ENCODE results near the gene SARM1. TPM values are rescaled to one million over a fixed set of nuclear protein-coding genes. Genes with fewer than 3 reads are reported as not detected.
"Not testable (repeated sequence)": the region's sequence is repeated elsewhere in the genome, so short reads cannot be mapped to it uniquely, and the experiment has no call there.

SARM1 gene
- polyA plus RNA-seq (2013, experiment 1 of 2; ENCODE audit: insufficient read length) = 19.1 TPM
- 18.5 TPM for polyA plus RNA-seq (2013, experiment 2 of 2; ENCODE audit: insufficient read length)

DNA sequence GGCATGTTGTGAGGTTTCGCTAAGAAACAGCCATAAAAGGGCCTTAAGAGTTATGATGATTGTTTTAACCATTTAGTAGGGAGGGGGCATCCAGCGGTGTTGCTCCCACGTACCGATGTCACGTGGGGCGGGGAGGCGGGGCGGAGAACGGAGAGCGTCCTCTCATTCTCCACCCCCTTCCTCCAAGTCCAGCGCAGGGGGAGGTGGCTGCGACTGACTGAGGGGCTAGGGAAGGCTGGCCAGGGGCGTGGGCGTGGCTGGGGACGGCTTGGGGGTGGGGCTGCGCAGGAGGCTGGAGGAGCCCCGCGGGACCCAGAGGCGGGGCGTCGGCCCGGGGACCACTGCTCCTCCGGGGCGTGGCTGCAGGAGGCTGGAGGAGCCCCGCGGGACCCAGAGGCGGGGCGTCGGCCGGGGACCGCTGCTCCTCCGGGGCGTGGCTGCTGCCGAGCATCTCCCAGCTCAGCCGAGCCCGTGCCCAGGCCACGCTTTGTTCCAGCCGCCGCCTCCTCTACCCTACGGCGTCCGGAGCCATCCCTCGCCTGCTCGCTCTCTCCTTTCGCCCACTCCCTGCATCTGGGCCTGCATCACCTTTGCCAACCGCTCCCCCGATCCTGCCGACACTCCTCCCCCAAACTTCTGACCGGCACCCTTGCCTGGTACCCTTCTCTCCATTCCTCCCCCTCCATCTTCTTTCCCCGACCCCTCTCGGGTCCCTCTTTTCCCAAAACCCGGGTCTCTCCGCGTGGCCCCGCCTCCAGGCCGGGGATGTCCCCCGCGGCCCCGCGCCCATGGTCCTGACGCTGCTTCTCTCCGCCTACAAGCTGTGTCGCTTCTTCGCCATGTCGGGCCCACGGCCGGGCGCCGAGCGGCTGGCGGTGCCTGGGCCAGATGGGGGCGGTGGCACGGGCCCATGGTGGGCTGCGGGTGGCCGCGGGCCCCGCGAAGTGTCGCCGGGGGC lies at the start of gene SARM1:
SARM1 (plus strand) TSS at position 450 of the 958 bp plus-strand sequence; CDS start at position 789, 339 bp downstream.
- DNase-seq = peak; percentile 97

DNA sequence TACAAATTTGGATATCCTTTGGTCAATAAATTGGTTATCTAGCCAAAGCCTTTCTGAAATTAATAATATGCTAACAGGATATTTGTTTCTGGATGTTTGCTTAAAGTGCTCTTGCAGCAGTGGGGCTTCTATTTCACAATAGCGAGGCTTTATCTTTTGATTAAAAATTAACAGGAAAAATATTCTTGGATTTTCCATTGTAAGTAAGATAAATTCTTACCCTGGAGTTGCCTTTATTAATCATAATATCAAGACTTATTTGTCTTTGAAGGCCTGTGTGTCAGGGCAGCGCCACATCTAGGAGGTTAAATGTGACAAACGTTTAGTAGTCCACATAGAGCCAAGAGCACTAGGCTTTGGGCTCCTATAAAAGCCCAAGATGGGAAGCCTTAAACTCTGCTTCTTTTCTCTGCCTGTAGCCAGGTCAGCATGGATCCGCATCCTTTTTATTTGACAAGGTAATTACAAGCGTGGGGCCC lies 47.2 kb upstream of the SARM1 start:
- no peak for DNase-seq

DNA sequence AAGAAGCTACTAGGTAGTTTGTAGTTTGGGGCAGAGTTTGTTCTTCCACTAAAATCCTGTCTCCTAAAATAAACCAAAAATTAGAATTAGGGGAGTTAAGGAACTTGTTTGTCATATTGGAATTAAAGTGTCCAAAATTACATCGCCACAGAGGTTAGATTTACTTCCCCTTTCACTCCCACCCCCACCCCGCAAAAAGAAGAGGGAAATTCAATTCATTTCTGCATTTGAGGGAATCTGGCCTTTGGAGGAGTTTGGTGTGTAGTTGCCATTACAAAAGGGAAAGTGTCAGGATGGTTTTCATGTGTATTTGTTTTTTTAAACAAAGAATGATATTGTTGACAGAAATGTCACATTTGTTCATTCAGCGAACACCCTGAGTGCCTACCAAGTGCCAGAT lies 46.7 kb upstream of the SARM1 start:
- DNase-seq = no peak

DNA sequence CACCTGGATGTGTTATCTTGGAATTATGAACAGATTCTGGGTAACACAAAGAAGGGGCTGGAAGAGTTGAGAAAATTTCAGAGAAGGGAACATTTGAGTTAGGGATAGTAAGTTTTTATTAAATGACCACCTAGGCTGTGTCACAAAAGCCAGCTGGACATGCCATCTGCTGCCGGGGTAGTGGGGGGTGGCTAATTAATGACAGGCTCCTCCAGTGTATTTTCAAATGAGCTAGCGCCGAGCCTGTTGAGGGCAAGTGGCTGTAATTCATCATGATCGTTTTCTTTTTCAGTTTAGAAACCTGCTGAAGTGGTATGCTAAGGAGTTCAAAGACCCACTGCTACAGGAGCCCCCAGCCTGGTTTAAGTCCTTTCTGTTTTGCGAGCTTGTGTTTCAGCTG lies 46.3 kb upstream of the SARM1 start:
- DNase-seq = no peak

DNA sequence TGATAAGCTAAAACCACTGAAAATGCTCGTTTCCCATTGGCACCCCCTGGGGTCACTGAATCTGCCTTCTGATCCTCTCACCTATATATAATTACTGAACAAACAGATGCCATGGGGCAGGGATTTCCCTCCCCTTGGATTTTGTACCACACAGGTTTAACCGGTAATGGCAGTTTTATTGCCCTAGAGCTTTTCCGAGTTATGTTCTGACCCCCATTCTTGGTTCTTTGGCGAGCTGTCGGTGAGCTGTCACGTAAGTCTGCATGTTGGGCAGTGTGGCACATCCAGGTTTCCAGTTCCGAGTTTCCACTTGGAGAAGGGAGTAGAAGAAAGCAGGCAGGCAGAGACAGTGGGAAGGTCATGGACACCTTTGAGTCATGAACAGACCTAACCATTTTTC lies 45.4 kb upstream of the SARM1 start:
- DNase-seq = no peak

DNA sequence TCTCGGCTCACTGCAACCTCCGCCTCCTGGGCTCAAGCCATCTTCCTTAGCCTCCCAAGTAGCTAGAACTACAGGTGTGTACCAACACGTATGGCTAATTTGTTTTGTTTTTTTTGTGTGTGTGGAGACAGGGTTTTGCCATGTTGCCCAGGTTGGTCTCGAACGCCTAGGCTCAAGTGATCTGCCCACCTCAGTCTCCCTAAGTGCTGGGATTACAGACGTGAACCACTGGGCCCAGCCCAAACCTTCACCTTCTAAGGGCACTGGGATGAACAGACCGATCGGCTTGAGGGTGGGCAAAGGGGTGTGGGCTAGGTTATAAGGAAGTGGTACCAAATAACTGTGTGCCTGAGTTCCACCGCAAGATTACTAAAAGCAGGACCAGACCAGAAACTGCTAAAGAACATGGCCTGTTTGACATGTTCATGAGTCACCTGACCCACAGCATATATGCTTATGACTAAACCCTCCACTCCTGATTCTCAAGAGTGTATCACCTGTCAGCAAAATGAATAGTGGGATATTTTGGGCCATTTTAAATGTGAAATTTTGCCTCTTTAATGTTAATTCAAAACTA lies 44.4 kb upstream of the SARM1 start:
- DNase-seq = no peak

DNA sequence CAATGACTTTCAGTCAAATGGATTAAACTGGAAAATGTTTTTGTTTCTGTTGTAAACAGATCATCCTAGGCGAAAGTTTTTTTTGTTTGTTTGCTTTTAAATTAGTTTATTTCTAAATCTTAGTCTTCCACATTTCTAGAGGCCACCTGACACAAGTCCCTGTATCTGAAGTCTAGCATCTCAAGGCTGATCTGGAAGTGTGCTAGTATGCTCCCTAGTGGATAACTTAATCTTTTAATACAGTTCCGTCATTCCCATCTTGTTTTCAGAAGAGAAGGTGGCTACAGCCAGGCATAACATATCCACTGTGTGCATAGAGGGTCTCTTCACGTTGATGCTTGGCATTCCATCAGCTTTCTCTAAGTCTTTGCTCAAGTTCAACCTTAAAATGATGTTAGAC lies 43.8 kb upstream of the SARM1 start:
- DNase-seq = peak; percentile 19

DNA sequence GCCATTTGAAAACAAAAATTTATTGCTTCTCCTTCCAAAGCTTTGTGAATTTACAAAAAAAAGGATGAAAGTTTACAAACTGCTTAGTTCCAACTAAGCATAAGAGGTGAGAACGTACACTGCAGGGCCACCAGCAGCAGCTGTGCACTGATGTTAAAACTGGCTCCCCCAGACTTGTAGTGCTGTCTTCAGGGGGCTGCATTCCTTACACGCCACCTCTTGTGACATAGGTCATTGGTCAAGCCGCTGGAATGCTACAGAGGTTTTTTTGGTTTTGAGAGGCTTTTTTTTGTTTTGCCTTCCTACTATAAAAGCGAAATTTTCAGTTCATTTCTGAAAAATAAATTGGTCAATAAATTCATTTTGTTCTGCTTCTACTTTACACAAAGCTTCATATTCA lies 43.2 kb upstream of the SARM1 start:
- peak; percentile 35 for DNase-seq

DNA sequence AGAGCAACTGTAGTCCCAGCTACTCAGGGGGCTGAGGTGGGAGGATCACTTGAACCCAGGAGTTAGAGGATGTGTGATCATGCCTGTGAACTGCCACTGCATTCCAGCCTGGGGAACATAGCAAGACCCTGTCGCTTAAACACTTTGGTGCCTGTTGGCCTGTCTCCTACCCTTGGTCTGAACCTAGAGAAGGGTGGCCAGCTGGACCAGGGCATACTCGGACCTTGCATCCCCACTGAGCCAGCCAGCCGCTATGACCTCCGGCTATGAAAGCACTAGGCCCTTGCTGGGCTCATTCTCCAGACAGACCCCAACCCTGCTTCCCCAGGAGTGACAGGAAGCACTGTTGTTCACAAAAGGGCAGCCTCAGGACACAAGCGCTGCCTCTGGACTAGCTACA lies 40.8 kb upstream of the SARM1 start:
- no peak for DNase-seq

DNA sequence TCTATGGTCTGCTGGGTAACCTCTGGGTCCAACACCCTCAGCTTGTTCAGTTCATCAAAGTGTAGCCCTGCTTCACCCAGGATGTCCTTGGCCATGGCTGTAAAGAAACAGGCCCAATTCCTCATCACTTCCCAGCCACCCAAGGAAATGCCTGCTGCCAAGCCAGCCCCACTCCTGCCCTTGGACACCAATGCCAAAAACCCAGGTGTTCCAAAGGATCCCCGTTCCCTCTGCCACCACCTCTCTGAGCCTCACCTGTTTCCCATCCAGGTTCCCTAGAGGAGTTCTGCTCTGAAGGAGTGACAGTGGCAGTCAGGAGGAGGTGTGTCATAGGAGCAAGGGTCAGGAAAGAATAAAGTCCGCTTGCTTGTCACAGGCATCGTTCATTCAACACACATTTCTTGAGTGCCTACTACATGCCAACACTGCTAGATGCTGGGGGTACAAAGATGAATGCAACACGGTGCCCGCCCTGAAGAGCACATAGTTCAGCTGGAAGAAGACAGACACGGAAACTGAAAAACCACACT lies 39.5 kb upstream of the SARM1 start:
- DNase-seq = no peak

DNA sequence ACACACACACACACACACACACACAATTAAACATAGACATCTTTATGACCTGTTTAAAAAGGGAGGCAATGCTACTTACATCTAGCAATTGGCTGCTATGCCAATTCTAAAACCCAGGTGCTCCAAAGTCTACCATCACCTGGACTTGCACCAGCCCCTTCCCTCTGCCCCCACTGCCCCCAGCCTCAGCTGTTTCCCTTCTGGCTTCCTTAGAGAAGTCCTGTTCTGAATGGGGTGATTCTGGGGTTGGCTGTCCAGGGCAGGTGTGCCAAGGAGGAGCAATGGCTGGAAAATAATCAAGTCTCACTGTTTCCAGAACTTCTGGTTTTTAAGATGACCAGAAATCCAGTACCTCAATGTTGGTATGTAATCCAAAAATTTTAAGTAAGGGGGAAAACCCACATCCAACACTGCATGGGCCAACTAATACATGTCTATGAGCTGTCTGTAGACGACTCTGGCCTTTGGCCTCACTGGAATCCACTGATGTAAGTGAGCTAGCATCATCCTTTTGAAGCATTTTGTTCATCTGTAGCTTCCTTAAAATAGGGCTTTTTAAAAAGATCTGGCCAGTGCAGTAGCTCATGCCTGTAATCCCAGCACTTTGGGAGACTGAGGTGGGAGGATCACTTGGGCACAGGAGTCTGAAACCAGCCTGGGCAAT lies 38.3 kb upstream of the SARM1 start:
- no peak for DNase-seq

DNA sequence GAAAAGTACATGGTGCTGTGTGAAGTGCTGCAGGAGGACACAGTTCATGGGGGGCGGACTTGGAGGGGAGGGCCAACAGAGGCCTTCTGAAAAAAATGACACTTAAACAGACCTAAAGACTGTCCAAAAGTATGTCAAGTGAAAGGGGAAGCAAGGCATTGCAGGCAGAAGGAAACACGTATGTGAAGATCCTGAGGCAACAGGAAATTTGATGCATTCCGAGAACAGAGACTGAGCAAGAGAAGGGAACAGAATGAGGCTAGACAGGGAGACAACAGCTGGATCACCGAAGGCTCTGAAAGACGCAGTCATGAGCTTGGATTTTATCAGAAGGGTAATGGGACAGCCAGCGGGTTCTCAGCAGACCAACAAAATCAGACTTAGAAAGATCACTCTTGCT lies 37.3 kb upstream of the SARM1 start:
- no peak for DNase-seq

DNA sequence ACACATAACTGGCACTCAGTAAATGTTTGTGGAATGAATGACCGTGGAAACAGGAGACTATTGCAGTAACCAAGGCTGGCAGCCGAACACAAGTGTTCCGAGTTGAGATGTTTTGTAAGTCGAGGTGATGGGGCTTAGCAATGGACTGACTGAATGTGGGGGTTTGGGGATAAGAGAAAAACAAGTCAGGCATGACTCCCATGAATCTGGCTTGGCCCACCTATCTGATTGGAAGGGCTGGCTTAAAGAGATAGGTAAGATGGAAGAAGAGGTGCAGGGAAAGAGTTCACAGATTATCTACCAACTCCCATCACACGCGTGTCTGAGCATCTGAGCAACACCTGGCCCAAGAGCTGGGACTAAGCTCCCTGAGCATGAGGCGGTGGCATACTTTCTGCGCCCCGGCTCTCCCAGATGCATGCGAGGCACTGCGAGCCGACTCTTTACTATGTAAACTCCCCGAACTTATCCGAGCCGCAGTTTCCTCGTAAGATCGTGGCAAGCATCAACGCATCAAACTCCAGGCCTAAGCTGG lies 36.8 kb upstream of the SARM1 start:
- DNase-seq = no peak

DNA sequence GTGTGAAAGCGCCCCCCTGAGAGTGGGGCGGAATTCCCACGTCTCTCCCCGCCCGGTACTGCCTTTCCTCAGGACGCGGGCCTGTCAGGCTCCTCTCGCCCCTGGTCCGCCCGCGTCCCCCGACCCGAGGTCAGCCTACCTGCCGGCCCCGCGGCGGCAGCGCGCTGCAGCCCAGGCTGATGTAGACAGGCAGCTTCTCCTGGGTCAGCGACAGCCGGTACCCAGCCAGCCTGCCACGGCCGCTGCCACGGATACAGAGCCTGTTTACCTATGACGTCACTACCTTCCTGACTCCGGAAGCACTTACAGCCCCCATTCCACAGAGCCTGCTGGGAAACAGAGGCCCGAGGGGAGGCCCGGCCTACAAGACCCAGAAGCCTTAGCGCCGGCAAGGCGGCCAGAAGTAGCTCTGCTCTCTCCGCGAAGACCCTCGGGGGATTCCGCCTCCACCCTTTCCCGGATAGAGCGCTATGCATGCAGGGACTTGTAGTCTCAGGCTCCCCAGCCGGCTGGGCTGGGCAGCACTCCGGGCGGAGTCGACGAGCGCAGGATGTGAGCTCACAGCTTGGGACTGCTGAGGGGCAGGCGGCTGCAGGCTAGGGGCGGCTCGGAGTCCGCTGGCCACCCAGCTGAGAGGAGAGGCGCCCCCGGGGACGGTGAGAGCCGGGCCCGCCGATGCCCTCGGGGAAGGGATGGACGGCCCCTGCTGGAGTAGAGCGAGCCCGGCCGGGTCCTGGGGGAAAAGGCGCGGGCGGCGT lies 36.1 kb upstream of the SARM1 start, which contains the start of the genes IFT20 and TNFAIP1:
IFT20 (minus strand) TSS at position 272 of the 758 bp plus-strand sequence. CDS start 3,487 bp downstream, outside the sequence.
TNFAIP1 (plus strand) TSS at position 561 of the 758 bp plus-strand sequence. CDS start 3,761 bp downstream, outside the sequence.
- peak; percentile 100 for DNase-seq

DNA sequence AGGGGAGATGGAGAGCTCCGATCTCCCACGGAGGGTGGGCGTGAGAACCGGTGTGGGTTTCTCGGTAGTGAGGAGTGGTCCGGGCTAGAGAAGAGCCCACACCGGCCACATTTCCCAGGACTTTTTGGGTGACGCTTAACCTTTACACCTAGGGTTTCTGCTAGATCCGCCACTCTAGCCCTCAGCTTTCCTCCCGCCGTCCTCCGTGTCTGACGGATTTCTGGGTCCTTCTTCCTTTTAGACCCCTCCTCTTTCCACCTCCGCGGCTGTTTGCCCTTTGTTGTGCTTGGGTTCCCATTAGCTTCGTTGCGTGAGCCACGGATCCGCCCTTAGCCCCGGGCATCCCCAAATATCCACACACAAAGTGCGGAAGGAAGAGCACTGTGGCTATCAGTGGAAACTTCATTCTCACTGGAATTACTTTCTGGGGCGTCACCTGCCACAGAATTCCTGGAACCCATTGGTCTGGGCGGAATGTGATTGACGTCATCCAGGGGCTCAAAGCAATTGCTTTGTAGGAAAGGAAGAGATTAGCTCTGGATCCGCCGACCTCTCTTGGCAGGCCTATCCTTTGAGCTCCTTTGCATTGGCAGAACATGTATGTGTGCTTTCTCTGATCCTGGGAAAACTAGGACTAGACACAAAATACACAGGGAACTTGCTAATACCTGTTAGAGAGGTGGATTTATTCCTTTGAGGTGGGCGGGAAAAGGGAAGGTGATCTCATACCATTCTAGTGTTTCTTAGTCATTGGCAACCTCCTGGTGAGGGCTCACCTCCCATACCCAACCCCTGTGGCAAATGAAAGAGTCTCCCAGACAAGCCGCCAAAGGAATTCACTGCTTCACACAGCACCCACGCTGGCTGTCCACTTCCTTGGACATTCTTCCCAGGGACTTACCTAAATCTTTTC lies 35.3 kb upstream of the SARM1 start:
- peak; percentile 82 for DNase-seq

DNA sequence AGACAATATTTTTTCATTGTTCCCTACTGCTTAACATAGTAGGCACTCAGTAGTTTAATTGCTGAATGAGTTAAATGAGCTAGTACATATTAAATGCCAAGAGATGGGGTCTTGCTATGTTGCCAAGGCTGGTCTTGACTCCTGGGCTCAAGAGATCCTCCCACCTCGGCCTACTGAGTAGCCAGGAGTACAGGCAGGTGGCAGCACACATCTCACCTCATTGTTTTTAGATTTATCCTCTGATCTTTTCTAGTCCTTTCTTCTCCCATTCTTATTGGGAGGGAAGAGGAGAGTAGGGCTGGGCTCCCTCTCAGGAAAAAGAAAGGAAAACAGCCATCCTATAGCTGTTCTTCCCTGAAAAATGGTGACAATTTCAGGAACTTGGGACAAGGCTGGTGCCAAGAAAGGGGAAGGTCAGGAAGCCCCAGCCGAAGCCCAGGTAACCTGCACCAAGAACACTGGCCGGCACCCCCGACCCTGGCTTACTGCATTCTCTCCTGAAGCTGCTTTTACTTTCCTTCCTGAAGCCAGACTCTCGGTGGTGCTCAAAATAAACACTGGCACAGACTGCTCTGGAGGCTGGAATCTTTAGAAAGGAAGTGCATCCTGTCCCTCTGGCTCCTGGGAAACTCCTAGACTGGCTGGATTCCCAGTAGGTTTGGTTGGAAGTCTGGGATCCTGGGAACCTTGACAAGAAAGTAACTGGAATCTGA lies 33.3 kb upstream of the SARM1 start:
- peak; percentile 70 for DNase-seq

DNA sequence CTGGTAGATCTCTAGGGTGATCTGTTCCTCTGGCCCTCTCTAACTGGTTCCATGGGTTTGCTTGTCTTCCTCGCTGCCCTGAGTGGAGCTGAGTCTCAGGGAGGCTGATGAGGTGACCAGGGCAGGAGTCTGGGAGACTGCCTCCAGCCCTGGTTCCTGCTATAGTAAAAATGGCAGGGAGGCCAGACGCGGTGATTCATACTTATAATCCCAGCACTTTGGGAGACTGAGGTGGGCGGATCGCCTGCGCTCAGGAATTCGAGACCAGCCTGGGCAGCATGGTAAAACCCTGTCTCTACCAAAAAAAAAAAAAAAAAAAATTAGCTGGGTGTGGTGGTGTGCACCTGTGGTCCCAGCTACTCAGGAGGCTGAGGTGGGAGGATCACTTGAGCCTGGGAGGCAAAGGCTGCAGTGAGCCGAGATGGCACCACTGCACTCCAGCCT lies 32.7 kb upstream of the SARM1 start:
- DNase-seq = not testable (repeated sequence)

DNA sequence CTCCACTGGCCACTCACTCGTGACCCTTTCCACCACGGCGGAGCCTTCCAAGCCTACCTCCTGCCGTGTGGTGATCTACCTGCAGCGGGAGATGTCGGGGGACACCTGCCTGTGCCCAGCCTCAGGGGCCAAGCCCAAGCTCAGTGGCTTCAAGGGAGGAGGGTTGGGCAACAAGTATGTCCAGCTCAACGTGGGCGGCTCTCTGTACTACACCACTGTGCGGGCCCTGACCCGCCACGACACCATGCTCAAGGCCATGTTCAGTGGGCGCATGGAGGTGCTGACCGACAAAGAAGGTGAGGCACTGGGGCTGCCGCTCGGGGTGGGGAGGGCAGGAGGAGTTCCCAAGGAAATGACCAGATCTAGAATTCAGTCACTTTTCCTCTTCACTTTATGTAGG lies 32.1 kb upstream of the SARM1 start:
- DNase-seq = no peak

DNA sequence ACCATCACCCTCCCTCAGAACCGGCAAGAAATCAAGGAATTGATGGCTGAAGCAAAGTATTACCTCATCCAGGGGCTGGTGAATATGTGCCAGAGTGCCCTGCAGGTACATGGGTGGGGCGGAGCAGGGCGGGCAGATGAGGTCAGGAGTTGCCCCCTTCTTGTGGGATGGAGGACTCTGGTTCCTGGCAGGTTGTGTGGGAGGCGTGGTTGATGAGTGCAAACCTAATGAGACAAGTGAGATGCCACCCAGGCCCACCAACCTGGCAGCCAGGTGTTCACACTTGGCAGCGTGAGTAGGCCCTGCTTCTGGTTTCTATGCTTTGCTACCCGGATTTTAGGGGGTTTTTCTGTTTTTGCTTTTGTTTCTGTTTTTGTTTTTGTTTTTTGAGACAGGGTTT lies 31.1 kb upstream of the SARM1 start:
- no peak for DNase-seq

DNA sequence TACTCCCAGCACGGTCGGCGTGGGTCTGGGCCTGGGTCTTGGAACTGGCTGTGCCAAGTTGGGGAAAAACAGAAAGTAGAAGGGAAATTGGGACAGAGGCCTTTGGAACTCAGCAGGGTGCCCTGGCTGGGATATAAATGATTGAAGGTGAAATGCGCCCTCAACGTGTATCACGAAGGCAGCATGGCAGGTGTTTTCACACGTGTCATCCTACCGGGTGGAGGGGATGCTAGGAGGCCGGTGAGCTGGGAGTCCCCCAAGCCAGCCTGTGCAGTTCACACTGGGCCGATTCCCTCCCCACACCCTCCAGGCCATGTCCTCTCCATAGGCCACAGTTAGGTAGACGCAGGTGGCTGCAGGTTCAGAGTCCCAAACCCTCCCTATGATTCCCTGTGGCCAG lies 30.0 kb upstream of the SARM1 start:
- no peak for DNase-seq

Data from fibroblast of skin of scalp (primary cell).